K562 (cell line): ENCODE measurements around the gene GABRB3.

Experiments
- EZH2 ChIP-seq: IDR thresholded peaks from 2 replicates; pipeline ENCODE4 v1.6.1; 2012; ENCODE audit warnings: low read depth, mild to moderate bottlenecking, inconsistent platforms, low read length, borderline replicate concordance
- SIX5 ChIP-seq, 2 experiments: IDR thresholded peaks; 2 replicates each; pipeline ENCODE4 v1.6.1; 2011; ENCODE audit warnings: low read length in 2 of 2, borderline replicate concordance in 1 of 2, low read depth in 1 of 2, mild to moderate bottlenecking in 1 of 2, moderate library complexity in 1 of 2; ENCODE audit not compliant: insufficient read depth in 1 of 2
- YBX1 ChIP-seq: fragments of 450-650 bp; IDR thresholded peaks from 2 replicates; pipeline ENCODE4 v1.7.1; 2016; ENCODE audit warnings: mild to moderate bottlenecking
- TF ChIP-seq, protein P1 (sequence below): sonication (generic); formaldehyde crosslinking; IDR thresholded peaks from 2 replicates; pipeline ENCODE4 v1.8.0; 2022; ENCODE audit warnings: missing genetic modification reagents, mild to moderate bottlenecking, moderate library complexity, borderline replicate concordance

- no peak for TF ChIP-seq EZH2
- no peak for TF ChIP-seq SIX5 (IDR thresholded peaks at IDR 0.05; ENCODE audit: borderline replicate concordance in 1 of 2, insufficient read depth in 1 of 2, low read depth in 1 of 2, low read length in 2 of 2)
- no peak for TF ChIP-seq YBX1
- TF ChIP-seq, protein P1, sequence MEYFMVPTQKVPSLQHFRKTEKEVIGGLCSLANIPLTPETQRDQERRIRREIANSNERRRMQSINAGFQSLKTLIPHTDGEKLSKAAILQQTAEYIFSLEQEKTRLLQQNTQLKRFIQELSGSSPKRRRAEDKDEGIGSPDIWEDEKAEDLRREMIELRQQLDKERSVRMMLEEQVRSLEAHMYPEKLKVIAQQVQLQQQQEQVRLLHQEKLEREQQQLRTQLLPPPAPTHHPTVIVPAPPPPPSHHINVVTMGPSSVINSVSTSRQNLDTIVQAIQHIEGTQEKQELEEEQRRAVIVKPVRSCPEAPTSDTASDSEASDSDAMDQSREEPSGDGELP (CRISPR knock-in tag): no peak
These were observed 235.2 kb downstream of the GABRB3 start for GRCh38 chr15:26537663-26538062.
